Gastrocnemius medialis (tissue), 4 donors: ENCODE results near the gene FAM216B.

Experiments used
- POLR2A ChIP-seq, 2 donors: fragments of 450-650 bp; IDR thresholded peaks; one replicate each; pipeline ENCODE4 v1.6.1; 2017; ENCODE audit warnings: antibody characterized with exemption in 2 of 2, mild to moderate bottlenecking in 2 of 2, moderate library complexity in 2 of 2
- TF ChIP-seq, protein P1 (sequence below), 5 experiments: fragments of 450-650 bp in 3 of 5; fragments of 200-600 bp in 2 of 5; sonication (generic) in 2 of 5; IDR thresholded peaks in 4 of 5; conservative IDR thresholded peaks in 1 of 5; 1 replicate in 4 of 5; 2 replicates in 1 of 5; pipeline ENCODE4 v1.5.1; 2016 to 2019; ENCODE audit warnings: antibody characterized with exemption in 5 of 5, mild to moderate bottlenecking in 3 of 5, moderate library complexity in 3 of 5

- TF ChIP-seq, protein P1, sequence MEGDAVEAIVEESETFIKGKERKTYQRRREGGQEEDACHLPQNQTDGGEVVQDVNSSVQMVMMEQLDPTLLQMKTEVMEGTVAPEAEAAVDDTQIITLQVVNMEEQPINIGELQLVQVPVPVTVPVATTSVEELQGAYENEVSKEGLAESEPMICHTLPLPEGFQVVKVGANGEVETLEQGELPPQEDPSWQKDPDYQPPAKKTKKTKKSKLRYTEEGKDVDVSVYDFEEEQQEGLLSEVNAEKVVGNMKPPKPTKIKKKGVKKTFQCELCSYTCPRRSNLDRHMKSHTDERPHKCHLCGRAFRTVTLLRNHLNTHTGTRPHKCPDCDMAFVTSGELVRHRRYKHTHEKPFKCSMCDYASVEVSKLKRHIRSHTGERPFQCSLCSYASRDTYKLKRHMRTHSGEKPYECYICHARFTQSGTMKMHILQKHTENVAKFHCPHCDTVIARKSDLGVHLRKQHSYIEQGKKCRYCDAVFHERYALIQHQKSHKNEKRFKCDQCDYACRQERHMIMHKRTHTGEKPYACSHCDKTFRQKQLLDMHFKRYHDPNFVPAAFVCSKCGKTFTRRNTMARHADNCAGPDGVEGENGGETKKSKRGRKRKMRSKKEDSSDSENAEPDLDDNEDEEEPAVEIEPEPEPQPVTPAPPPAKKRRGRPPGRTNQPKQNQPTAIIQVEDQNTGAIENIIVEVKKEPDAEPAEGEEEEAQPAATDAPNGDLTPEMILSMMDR (IDR thresholded peaks at IDR 0.05 in 4 of 5, conservative IDR thresholded peaks at IDR 0.05 in 1 of 5) = no peak
- no peak for TF ChIP-seq POLR2A (IDR thresholded peaks at IDR 0.05)
Observed at GRCh38 chr13:42796747-42797356, 15.5 kb downstream of the FAM216B start.
